Thoracic aorta (tissue), 2 donors: ENCODE measurements around the gene RALBP1. TPM values are rescaled to one million over a fixed set of nuclear protein-coding genes. Genes with fewer than 3 reads are reported as not detected.

Source experiments
- ATAC-seq: fragments of 150-250 bp; one replicate; pipeline ENCODE4 v1.8.0; 2017; ENCODE audit warnings: low read depth; ENCODE audit not compliant: insufficient number of reproducible peaks, low FRiP score
- DNase-seq: peaks from one replicate; pipeline ENCODE4 v3.0.0-alpha.2; 2020; ENCODE audit warnings: low spot score
- H3K27ac ChIP-seq, 2 donors: fragments of 200-600 bp; sonication (generic); 1 replicate in 1 of 2; 2 replicates in 1 of 2; pipeline ENCODE4 v1.5.1; 2016; ENCODE audit warnings: mild to moderate bottlenecking in 2 of 2, moderate library complexity in 2 of 2
- H3K27me3 ChIP-seq: fragments of 200-600 bp; sonication (generic); replicated peaks from 2 replicates; pipeline ENCODE4 v1.6.0; 2016; ENCODE audit warnings: mild to moderate bottlenecking; ENCODE audit not compliant: insufficient read depth
- H3K36me3 ChIP-seq: fragments of 200-600 bp; sonication (generic); one replicate; pipeline ENCODE4 v1.5.1; 2016
- H3K4me1 ChIP-seq, 2 donors: fragments of 200-600 bp; sonication (generic); 1 replicate in 1 of 2; 2 replicates in 1 of 2; pipeline versions ENCODE4 v1.5.1 to v1.6.0; 2016; ENCODE audit warnings: low read depth in 2 of 2, mild to moderate bottlenecking in 1 of 2; ENCODE audit not compliant: control insufficient read depth in 1 of 2
- H3K4me3 ChIP-seq: fragments of 200-600 bp; sonication (generic); 2 replicates; pipeline ENCODE4 v1.5.1; 2016; ENCODE audit warnings: mild to moderate bottlenecking
- H3K9me3 ChIP-seq: fragments of 200-600 bp; sonication (generic); 2 replicates; pipeline ENCODE4 v1.5.1; 2016
- CTCF ChIP-seq: fragments of 200-600 bp; sonication (generic); IDR thresholded peaks from one replicate; pipeline ENCODE4 v1.5.1; 2019; ENCODE audit warnings: antibody characterized with exemption
- total RNA-seq, 2 donors: library from RNA; depleted of rRNA; stranded (reverse); fragments of >200 nt; gene quantifications; one replicate each; pipeline versions ENCODE4 v1.1.0 to v1.2.3, GENCODE V29; 2016

RALBP1 gene
- total RNA-seq, 2 donors from 2014 or later = 47.1 to 54.2 TPM

DNA sequence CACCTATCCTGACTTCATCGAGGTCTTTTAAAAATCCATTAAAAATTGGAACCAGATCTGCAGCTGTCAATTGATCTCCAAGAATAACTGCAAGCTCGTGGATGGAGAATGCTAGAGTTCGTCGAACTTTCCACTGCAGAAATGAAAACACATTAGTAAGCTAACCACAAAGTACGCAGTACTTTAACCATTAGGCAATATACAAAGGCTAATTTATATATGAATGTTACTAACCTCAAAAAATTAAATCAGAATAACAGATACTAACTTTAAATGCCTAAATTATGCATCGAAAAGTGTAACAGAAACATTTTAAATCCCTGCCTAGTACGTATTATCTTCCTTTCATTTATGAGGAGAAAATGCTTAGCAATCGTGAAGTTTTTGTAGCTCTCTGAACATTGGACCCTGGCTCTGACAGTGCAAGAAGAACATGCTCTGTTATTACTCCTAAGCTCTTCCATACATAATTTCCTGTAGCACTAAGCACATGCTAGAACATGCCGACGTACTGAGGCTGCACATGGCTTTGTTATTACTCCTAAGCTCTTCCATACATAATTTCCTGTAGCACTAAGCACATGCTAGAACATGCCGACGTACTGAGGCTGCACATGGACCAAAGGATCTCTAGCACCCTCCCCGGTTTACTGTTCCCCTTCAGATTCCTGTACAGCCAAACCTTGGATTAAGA lies 82.1 kb downstream of the RALBP1 start:
- ATAC-seq (no peak), DNase-seq (no peak)
- Histone ChIP-seq H3K27me3 (no peaks in the 10 kb centered on the region), H3K36me3 (peaks cover 46% of the 10 kb centered on the region), H3K4me3 (no peak overlapping the region), H3K27ac (no peak overlapping the region), H3K4me1 (peaks cover 7 to 10% of the 10 kb centered on the region in 2 donors), H3K9me3 (no peaks in the 10 kb centered on the region)
- TF ChIP-seq CTCF = no peak

DNA sequence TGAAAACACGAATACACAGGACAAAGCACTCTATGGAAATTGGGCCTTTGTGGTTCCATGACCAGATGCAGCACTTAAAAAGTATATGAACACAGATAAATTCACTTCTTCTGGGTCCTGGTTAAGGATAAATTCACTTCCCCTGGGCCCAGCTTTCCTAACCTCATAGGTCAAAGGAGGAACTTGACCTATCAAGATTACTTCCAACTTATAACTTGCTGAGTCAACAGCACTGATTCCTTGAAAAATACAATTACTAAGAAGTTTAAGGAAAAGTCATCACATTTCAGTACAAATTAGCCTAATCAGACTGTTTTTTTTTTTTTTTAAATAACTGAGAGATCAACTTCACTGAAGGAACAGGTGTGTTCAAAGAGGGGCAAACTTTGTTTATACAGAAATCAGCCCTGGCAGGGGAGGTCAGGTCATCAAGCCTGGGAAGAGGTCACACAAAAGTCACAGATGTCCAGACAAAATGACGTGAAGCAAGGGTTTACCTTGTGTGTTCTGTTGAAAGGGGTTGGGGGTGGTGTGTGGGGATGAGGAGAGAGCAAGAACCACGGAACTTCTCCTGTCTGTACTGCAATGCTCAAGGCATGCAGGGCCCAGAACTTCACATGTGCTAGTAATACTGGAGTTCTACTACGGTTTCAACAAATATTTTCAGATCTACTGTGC lies 83.2 kb downstream of the RALBP1 start:
- Histone ChIP-seq H3K36me3 (peaks cover 41% of the 10 kb centered on the region), H3K27ac (no peak overlapping the region), H3K27me3 (no peaks in the 10 kb centered on the region), H3K4me3 (no peak overlapping the region), H3K4me1 (peaks cover 13 to 14% of the 10 kb centered on the region in 2 donors), H3K9me3 (no peaks in the 10 kb centered on the region)
- DNase-seq (no peak), ATAC-seq (no peak)
- TF ChIP-seq CTCF = no peak

DNA sequence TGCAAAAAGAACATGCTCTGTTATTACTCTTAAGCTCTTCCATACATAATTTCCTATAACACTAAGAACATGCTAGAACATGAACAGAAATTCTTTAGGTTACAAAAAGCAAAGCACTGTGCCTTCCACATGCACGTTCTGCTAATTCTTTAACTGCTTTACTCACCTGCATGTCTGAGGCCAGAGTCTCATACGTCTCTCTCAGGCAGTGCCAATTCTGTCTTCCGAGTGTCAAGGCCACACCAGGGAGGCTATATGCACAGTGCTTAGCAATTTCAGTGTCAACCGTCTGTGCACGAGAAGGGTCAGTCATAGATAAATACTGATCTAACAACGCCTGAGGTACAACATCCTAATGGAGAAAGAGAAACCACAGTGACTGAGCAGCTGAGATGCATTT lies 83.9 kb downstream of the RALBP1 start:
- Histone ChIP-seq H3K36me3 (peaks cover 37% of the 10 kb centered on the region), H3K27ac (no peak overlapping the region), H3K4me3 (no peak overlapping the region), H3K4me1 (peaks cover 21% of the 10 kb centered on the region in 2 donors), H3K27me3 (no peaks in the 10 kb centered on the region), H3K9me3 (no peaks in the 10 kb centered on the region)
- DNase-seq = no peak
- TF ChIP-seq CTCF = no peak
- ATAC-seq = no peak

- Histone ChIP-seq H3K27ac (no peak overlapping the region), H3K27me3 (no peaks in the 10 kb centered on the region), H3K4me1 (peaks cover 22 to 41% of the 10 kb centered on the region in 2 donors), H3K9me3 (no peaks in the 10 kb centered on the region), H3K36me3 (peaks cover 26% of the 10 kb centered on the region), H3K4me3 (no peak overlapping the region)
- no peak for TF ChIP-seq CTCF
- no peak for DNase-seq
- ATAC-seq = no peak
Observed at GRCh38 chr18:9561759-9562158, 86.4 kb downstream of the RALBP1 start.

DNA sequence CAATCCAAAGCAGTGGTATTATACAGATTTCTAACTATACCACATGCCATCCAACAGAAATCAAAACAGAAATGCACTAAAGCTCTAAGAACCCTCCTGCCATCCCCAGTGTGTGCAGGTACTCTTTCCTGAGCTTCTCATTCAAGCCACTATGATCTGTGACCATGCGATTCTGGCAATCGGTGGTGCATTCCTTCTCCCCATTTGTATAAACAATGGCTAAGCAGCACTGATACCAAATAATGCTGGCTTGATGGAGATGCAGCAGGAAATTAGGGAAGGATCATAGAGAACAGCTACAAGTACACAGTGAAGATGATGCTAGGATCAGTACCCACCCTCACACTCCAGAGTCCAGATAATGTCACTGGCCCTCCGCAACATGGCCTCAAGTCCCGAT lies 87.3 kb downstream of the RALBP1 start:
- Histone ChIP-seq H3K4me3 (no peak overlapping the region), H3K27ac (no peak overlapping the region), H3K9me3 (no peaks in the 10 kb centered on the region), H3K36me3 (peaks cover 23% of the 10 kb centered on the region), H3K27me3 (no peaks in the 10 kb centered on the region), H3K4me1 (peaks cover 22 to 41% of the 10 kb centered on the region in 2 donors)
- TF ChIP-seq CTCF = no peak
- ATAC-seq (no peak), DNase-seq (no peak)
